Fibroblast of skin of right quadriceps (primary cell): Measurements from ENCODE around the gene C1orf159.
"Not testable (repeated sequence)": the region's sequence is repeated elsewhere in the genome, so short reads cannot be mapped to it uniquely, and the experiment has no call there.

ENCODE experiments used
- DNase-seq: peaks from one replicate; pipeline ENCODE4 v3.0.0-alpha.2; 2013

Gene C1orf159

DNA sequence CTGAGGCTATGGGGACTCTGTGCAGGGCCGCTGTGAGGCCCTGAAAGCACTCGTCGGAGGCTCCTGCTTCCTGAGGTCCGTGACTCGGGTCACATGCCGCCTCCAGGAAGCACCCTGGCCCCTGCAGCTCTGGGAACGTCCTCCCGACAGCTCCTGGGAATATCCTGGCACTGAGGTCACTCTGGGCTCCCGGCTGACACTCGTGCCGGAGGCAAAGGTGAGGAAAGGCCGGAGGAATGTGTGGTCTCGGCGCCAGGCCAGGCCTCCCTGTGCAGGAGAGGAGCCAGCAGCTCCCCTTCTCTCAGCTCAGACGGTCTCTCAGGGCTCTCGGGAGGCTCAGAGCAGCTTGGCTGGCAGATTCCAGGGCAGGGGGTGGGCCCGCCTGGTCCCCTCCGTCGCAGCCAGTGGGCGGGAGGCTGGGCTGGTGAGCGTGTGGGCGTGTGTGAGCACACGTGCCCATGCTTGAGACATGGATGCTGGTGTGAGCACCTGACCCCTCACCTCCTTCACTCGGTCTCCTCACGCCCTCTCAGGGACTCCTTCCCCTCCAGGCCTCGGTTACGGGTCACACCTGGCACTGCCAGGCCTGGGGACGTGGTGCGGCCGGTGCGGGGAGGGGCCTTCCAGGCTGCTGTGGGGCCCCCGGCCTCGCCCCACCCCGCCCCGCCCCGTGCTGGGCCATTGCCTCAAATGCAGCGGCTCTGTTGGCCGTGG lies 36.3 kb downstream of the C1orf159 start:
- DNase-seq = peak; percentile 83

DNA sequence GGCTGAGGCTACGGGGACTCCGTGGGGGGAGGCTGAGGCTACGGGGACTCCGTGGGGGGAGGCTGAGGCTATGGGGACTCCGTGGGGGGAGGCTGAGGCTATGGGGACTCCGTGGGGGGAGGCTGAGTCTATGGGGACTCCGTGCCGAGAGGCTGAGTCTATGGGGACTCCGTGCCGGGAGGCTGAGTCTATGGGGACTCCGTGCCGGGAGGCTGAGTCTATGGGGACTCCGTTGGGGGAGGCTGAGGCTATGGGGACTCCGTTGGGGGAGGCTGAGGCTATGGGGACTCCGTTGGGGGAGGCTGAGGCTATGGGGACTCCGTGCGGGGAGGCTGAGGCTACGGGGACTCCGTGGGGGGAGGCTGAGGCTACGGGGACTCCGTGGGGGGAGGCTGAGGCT lies 38.5 kb downstream of the C1orf159 start:
- DNase-seq = not testable (repeated sequence)

DNA sequence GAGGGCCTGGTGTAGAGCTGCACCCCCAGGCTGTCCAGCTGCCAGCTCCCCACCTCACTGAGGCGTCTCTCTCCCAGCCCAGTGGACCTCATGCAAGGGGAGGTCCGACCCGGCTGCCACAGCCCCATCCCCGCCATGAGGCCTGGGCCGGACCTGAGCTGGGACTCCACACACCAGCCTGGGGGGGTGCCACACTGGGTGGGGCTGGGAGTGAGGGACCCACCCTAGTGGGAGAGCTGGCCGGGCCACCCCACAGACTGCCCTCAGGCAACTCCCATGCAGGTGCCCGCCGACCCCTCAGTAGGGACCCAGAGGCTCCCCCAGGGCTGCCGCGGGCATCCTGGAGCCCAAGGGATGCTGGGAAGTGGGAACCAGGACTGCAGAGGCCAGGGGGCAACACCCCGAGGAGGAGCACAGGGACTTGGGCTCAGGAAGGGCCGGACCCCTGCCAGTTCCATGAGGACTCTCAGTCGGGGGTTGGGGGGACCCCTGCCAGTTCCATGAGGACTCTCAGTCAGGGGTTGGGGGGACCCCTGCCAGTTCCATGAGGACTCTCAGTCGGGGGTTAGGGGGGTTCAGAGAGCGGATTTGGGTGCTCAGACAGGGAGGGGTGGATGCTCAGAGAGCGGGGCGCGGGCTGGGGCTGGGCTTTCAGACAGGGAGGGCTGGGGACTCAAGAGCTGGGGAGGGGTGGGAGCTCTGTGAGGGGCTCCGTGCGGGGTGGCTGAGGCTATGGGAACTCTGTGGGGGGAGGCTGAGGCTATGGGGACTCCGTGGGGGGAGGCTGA lies 40.5 kb downstream of the C1orf159 start:
- DNase-seq = no peak

DNA sequence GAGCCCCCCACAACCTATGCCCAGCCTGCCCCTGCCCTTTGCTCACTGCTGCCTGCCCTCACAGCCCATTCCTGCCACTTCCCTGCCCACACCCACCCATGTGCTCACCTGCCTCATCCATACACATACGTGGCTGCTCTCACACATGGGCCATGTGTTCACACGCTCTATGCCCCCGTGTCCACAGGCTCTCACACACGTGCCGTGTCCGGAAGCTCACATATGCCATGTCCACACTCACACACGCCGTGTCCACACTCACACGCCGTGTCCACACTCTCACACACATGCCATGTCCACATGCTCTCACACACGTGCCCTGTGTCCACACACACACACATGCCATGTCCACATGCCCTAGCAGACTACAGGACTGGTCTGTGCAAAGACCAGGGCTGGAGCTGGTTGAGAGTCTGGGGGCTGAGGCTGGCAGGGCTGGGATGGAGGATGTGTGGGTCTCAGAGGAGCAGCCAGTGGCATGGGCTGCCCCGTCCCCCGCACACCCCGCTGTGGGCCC lies 41.2 kb downstream of the C1orf159 start:
- no peak for DNase-seq

- DNase-seq = no peak
Measured at GRCh38 chr1:1073743-1074587, 41.9 kb downstream of the C1orf159 start, which contains the start of gene RNF223. TSS of gene RNF223 (minus strand) at chr1:1074306. CDS start at chr1:1072566, 1,740 bp downstream.

DNA sequence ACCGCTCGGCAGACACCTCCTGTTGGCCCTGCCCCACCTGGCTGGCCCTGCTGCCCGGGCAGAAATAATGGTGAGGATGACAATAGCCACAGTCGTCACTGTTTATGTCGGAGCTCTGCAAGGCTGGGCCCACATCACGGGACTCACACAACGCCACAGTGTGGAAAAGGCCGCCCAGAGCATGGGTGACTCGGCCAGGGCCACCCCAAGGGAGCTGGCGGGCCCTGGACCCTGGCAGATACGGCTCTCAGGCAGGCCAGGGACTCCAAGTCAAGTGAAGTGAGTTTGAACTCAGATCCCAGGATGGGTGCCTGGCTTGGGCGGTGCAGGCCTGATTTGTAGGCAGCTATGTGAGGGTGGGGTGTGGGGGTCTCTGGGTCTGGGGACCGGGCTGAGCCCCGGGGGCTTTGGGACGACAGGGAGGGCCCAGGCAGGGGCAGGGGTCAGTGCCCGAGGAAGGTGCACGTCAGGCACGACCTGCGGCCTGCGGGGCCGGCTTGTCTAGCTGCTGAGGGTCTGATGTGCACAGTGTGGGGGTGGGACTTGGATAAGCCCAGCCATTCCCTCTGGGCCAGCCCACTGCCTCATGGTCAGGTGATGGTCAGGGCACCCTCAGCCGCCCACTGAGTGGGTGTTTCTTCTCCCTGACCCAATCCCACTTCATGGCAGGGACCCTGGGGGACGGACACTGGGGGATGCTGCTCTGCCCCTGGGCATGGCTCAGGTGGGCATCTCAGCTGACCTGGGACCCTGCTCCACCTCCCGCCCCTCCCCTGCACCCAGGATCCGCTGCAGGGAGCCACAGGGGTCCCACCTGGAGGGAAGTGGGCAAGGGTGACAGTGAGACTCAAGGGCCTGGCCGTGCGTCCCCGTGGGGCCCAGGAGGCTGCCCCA lies 42.8 kb downstream of the C1orf159 start:
- DNase-seq = no peak

GRCh38 chr1:1072299-1072848 lies 43.5 kb downstream of the C1orf159 start:
- no peak for DNase-seq

GRCh38 chr1:1071486-1072298 lies 44.2 kb downstream of the C1orf159 start:
- DNase-seq = no peak

- no peak for DNase-seq
Measured at GRCh38 chr1:1069711-1070676, 45.9 kb downstream of the C1orf159 start.

DNA sequence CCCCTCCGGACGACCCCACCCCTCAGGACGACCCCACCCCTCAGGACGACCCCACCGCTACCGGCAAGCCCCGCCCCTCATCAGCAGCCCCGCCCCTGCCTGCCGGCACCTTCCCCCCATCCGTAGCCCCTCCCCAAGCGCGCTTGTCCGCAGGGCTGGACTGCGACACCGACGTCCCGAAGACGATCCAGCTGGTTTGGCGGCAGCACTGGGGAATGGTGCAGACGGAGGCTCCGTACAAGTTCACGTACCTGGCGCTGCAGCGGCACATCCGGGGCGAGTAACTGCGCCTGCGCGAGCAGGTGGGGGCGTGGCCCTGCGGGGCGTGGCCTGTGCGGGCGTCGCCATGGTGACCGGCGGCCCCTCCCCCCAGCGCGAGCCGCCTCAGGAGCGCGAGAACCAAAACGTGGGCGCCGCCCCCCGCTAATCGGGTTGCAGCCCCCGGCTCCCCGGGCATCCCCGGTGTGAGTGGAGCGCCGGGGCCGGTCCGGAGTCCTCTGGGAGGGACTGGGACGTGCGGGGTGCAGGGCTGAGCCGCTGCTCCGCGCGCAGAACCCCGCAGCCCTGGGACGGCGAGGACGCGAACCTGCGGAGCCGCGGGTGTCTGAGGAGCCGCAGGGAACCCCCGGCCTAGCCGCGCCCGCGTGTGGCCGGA lies 46.7 kb downstream of the C1orf159 start:
- peak; percentile 52 for DNase-seq

GRCh38 chr1:1068517-1069055 lies 47.3 kb downstream of the C1orf159 start:
- DNase-seq = no peak

- DNase-seq = no peak
Measured at GRCh38 chr1:1067860-1068516, 47.9 kb downstream of the C1orf159 start.

GRCh38 chr1:1067284-1067859 lies 48.5 kb downstream of the C1orf159 start:
- DNase-seq = no peak

- no peak for DNase-seq
Measured at GRCh38 chr1:1066403-1067283, 49.2 kb downstream of the C1orf159 start.

GRCh38 chr1:1065940-1066304 lies 50.0 kb downstream of the C1orf159 start:
- DNase-seq = not testable (repeated sequence)

DNA sequence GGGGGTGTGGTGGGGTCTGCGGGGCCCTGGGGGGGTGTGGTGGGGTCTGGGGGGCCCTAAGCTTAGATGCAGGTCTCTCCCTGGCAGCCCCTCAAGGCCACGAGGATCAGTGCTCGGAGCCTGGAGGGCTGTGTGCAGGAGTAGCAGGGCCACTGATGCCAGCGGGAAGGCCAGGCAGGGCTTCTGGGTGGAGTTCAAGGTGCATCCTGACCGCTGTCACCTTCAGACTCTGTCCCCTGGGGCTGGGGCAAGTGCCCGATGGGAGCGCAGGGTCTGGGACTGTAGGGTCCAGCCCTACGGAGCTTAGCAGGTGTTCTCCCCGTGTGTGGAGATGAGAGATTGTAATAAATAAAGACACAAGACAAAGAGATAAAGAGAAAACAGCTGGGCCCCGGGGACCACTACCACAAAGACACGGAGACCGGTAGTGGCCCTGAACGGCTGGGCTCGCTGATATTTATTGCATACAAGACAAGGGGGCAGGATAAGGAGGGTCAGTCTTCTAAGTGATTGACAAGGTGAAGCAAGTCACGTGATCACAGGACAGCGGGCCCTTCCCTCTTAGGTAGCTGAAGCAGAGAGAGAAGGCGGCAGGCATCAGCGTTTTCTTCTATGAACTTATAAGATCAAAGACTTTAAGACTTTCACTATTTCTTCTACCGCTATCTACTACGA lies 50.5 kb downstream of the C1orf159 start:
- DNase-seq = no peak
